CD8-positive, alpha-beta memory T cell (primary cell): Measurements from ENCODE around the gene IFT88. TPM values are rescaled to one million over a fixed set of nuclear protein-coding genes. Genes with fewer than 3 reads are reported as not detected.
A peak's percentile ranks its signal among the peaks of the same experiment; 100 is the strongest.

Experiments used
- CTCF ChIA-PET: fragments of 350-600 bp; sonication (Branson Sonifier 250); formaldehyde crosslinking; loops from one replicate; lab custom pipeline; 2021; ENCODE audit warnings: antibody characterized with exemption; lab: Charles Lee
- POLR2A ChIA-PET: fragments of 350-600 bp; sonication (Branson Sonifier 250); formaldehyde crosslinking; loops from one replicate; lab custom pipeline; 2021; ENCODE audit warnings: antibody characterized with exemption; lab: Charles Lee
- DNase-seq, 5 donors: peaks; one replicate each; pipeline versions ENCODE4 v3.0.0 to v3.0.0-alpha.2; 2020 to 2022; ENCODE audit warnings: mixed read lengths in 1 of 5
- H3K27ac ChIP-seq: one replicate; pipeline ENCODE4 v1.7.0; 2013; ENCODE audit warnings: low read depth, mild to moderate bottlenecking, low read length, moderate library complexity
- H3K27me3 ChIP-seq: 2 replicates; pipeline ENCODE4 v1.7.0; 2013; ENCODE audit warnings: low read length, mild to moderate bottlenecking; ENCODE audit not compliant: insufficient read depth, poor library complexity, severe bottlenecking
- H3K36me3 ChIP-seq: 2 replicates; pipeline ENCODE4 v1.7.0; 2013; ENCODE audit warnings: mild to moderate bottlenecking, low read length, moderate library complexity; ENCODE audit not compliant: insufficient read depth
- H3K4me1 ChIP-seq: 2 replicates; pipeline ENCODE4 v1.7.0; 2013; ENCODE audit warnings: mild to moderate bottlenecking, low read length, moderate library complexity; ENCODE audit not compliant: insufficient read depth
- H3K4me3 ChIP-seq: 2 replicates; pipeline ENCODE4 v1.7.0; 2013; ENCODE audit warnings: mild to moderate bottlenecking, low read length
- H3K9me3 ChIP-seq: 2 replicates; pipeline ENCODE4 v1.7.0; 2013; ENCODE audit warnings: mild to moderate bottlenecking, low read length
- H3K27ac Mint-ChIP-seq, 8 donors: one replicate each; pipeline ENCODE4 v1.8.0; 2020 to 2021; ENCODE audit warnings: mixed read lengths in 8 of 8, mild to moderate bottlenecking in 6 of 8, inconsistent platforms in 3 of 8, moderate library complexity in 3 of 8
- H3K27me3 Mint-ChIP-seq, 2 donors: one replicate each; pipeline ENCODE4 v1.8.0; 2020 to 2021; ENCODE audit warnings: mixed read lengths in 2 of 2, mild to moderate bottlenecking in 1 of 2, moderate library complexity in 1 of 2
- H3K36me3 Mint-ChIP-seq, 3 donors: one replicate each; pipeline ENCODE4 v1.8.0; 2020 to 2021; ENCODE audit warnings: mixed read lengths in 3 of 3, inconsistent platforms in 1 of 3, mild to moderate bottlenecking in 1 of 3
- H3K4me1 Mint-ChIP-seq, 3 donors: one replicate each; pipeline ENCODE4 v1.8.0; 2020 to 2021; ENCODE audit warnings: mixed read lengths in 3 of 3, inconsistent platforms in 1 of 3, mild to moderate bottlenecking in 1 of 3
- H3K4me3 Mint-ChIP-seq, 7 donors: one replicate each; pipeline ENCODE4 v1.8.0; 2020 to 2021; ENCODE audit warnings: mixed read lengths in 7 of 7, mild to moderate bottlenecking in 6 of 7, moderate library complexity in 4 of 7, inconsistent platforms in 2 of 7
- H3K9me3 Mint-ChIP-seq, 5 donors: one replicate each; pipeline ENCODE4 v1.8.0; 2020 to 2022; ENCODE audit warnings: mixed read lengths in 5 of 5, mild to moderate bottlenecking in 3 of 5, moderate library complexity in 2 of 5, inconsistent platforms in 1 of 5
- polyA plus RNA-seq: library from polyadenylated mRNA; unstranded; fragments of 300-500 nt; fragmentation: Illumina TruSeq; gene quantifications from one replicate; pipeline ENCODE4 v1.2.3, GENCODE V29; 2021
- total RNA-seq, 2 experiments: library from RNA; stranded (reverse); gene quantifications; one replicate each; pipeline ENCODE4 v1.2.3, GENCODE V29; 2021

The IFT88 gene
- total and polyA plus RNA-seq, 3 experiments from 2014 or later: 4.2 to 7.2 (median 4.9) TPM

DNA sequence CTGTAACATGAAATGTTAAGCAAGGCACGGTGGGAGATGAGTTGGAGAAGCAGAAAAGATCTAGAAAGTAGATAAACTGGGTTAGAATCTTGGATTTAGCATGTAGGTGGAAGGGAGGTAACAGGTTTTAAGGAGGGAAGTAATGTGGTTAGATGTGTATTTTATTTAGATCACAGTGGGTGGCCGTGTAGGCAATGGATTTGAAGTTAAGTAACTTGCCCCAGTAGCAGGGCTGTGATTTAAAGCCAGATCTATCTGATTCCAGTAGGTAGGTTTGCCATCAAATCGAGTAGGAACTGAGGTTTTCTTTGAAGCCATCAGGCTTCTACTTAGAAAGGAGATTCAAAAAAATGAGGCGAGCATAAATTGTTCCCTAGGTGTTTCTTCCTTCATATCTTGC is 86.0 kb downstream of the IFT88 start:
- POLR2A ChIA-PET: no interaction called here
- H3K36me3 Mint-ChIP-seq: peaks cover 4 to 8% (median 6%) of the 10 kb centered on the region in 3 donors

DNA sequence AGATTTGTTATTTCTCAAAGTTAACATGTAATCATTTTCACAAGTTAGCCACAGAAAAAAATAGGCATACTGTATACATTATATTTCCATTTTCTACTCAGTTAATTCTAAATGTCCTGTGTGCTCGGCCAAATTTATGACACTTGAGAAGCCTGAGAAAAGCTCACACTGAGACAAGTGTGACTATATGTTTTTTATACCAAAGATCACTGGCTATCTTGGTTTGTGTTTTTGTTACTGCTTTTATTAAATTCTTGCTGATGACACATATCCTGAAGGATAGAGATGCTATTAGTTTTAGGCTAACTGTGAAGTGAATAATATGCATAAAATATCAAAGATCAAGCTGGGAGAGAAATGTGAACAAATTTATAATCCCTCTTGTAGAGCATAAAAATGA is 87.2 kb downstream of the IFT88 start:
- H3K4me3 Mint-ChIP-seq: no peak overlapping the region
- ChIA-PET CTCF (no interaction called here), POLR2A (interaction anchor here (0.6 kb wide), 1 partner anchor 20 kb away, joined by 3 read pairs; no protein-coding TSS in a partner anchor)
- H3K4me3 ChIP-seq: no peak overlapping the region
- H3K9me3 Mint-ChIP-seq: no peaks in the 10 kb centered on the region
- H3K27me3 Mint-ChIP-seq: no peaks in the 10 kb centered on the region
- H3K36me3 Mint-ChIP-seq: peaks cover 4 to 15% (median 6%) of the 10 kb centered on the region in 3 donors
- H3K36me3 ChIP-seq: no peaks in the 10 kb centered on the region
- no peak overlapping the region for H3K27ac Mint-ChIP-seq
- H3K27ac ChIP-seq: no peak overlapping the region
- no peaks in the 10 kb centered on the region for H3K4me1 ChIP-seq
- no peaks in the 10 kb centered on the region for H3K27me3 ChIP-seq
- DNase-seq: no peak
- no peaks in the 10 kb centered on the region for H3K4me1 Mint-ChIP-seq
- H3K9me3 ChIP-seq: no peaks in the 10 kb centered on the region

More for the DNA sequence above, 86.0 kb downstream of the IFT88 start:
- H3K4me1 ChIP-seq: no peaks in the 10 kb centered on the region
- H3K36me3 ChIP-seq: no peaks in the 10 kb centered on the region
- Mint-ChIP-seq H3K9me3 (no peaks in the 10 kb centered on the region), H3K27me3 (no peaks in the 10 kb centered on the region), H3K4me3 (peak overlapping the region in 1 of 7 donors; percentile 32), H3K4me1 (no peaks in the 10 kb centered on the region), H3K27ac (peak overlapping the region in 1 of 8 donors; percentile 42)
- H3K27ac ChIP-seq: no peak overlapping the region
- H3K27me3 ChIP-seq: no peaks in the 10 kb centered on the region
- no peak for DNase-seq
- CTCF ChIA-PET: no interaction called here
- H3K9me3 ChIP-seq: no peaks in the 10 kb centered on the region
- H3K4me3 ChIP-seq: no peak overlapping the region

DNA sequence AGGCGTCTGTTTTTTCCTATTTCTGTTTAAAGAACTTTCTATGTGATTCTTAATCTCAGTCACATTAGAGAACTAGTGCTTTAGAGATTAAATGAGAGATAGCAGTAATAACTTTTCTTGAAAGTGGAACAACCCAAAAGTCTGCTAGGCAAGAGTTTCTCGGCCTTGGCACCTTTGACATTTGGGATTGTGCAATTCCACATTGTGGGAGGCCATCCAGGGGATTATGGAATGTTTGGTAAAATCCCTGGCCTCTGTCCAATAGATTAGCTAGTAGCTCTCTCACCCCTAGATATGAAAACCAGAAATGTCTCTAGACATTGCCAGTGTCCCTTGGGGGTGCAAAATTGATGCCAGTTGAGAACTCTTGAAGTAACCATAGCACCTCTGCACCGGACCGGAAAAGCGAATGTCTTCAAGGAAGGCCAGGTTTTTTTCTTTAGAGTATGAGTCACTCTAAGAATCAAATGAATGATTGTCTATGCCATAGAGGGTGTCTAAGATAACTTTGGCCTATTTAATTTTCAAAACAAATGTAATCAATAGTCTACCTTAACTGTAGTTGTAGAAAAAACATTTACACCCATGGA is 91.6 kb downstream of the IFT88 start:
- no peaks in the 10 kb centered on the region for H3K27me3 ChIP-seq
- no peak overlapping the region for H3K4me3 ChIP-seq
- ChIA-PET POLR2A (no interaction called here), CTCF (no interaction called here)
- H3K9me3 ChIP-seq: no peaks in the 10 kb centered on the region
- Mint-ChIP-seq H3K27me3 (no peaks in the 10 kb centered on the region), H3K4me3 (no peak overlapping the region), H3K27ac (no peak overlapping the region), H3K4me1 (no peaks in the 10 kb centered on the region), H3K9me3 (no peaks in the 10 kb centered on the region), H3K36me3 (peaks cover 9 to 27% (median 16%) of the 10 kb centered on the region in 3 donors)
- no peak overlapping the region for H3K27ac ChIP-seq
- DNase-seq: no peak
- no peaks in the 10 kb centered on the region for H3K36me3 ChIP-seq
- no peaks in the 10 kb centered on the region for H3K4me1 ChIP-seq

DNA sequence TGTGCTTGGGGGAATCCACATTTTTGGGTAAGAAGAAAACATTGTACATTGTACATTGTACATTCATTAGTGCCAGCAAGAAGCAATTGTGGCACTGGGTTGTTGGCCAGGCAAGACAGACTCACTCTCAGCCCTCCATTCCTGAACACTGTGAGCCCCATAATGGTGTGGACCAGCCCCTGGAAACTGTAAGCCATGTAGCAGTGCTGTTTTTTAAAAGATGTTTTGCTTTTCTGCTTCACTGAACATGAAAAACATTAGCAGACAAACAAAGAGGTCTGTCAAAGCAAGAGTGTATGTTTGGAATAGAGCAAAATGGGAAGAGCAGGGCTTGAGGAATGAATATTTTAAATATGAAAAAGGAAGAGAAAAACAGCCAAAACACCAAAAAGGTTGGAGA is 97.4 kb downstream of the IFT88 start:
- POLR2A ChIA-PET: no interaction called here
- peak overlapping the region in 1 of 8 donors; percentile 40 for H3K27ac Mint-ChIP-seq
- no peak overlapping the region for H3K4me3 ChIP-seq
- H3K27me3 ChIP-seq: no peaks in the 10 kb centered on the region
- DNase-seq: no peak
- CTCF ChIA-PET: no interaction called here
- H3K4me3 Mint-ChIP-seq: no peak overlapping the region
- H3K36me3 Mint-ChIP-seq: peaks cover 8 to 23% (median 12%) of the 10 kb centered on the region in 3 donors
- no peaks in the 10 kb centered on the region for H3K27me3 Mint-ChIP-seq
- no peaks in the 10 kb centered on the region for H3K4me1 Mint-ChIP-seq
- peaks cover 13% of the 10 kb centered on the region for H3K4me1 ChIP-seq
- no peak overlapping the region for H3K27ac ChIP-seq
- no peaks in the 10 kb centered on the region for H3K36me3 ChIP-seq
- H3K9me3 Mint-ChIP-seq: no peaks in the 10 kb centered on the region
- no peaks in the 10 kb centered on the region for H3K9me3 ChIP-seq

- DNase-seq: no peak
- Histone ChIP-seq H3K27me3 (no peaks in the 10 kb centered on the region), H3K36me3 (no peaks in the 10 kb centered on the region), H3K4me1 (peaks cover 13% of the 10 kb centered on the region), H3K9me3 (no peaks in the 10 kb centered on the region), H3K27ac (no peak overlapping the region), H3K4me3 (no peak overlapping the region)
- H3K27ac Mint-ChIP-seq: no peak overlapping the region
- H3K36me3 Mint-ChIP-seq: peaks cover 3 to 21% (median 9%) of the 10 kb centered on the region in 3 donors
- CTCF ChIA-PET: interaction anchor here (1.3 kb wide), 1 partner anchor 11 kb away, joined by 3 read pairs; no protein-coding TSS in a partner anchor
- no peak overlapping the region for H3K4me3 Mint-ChIP-seq
- H3K4me1 Mint-ChIP-seq: peaks cover 0 to 2% (median 0%) of the 10 kb centered on the region in 3 donors
- no peaks in the 10 kb centered on the region for H3K27me3 Mint-ChIP-seq
- no peaks in the 10 kb centered on the region for H3K9me3 Mint-ChIP-seq
- POLR2A ChIA-PET: no interaction called here
Measured at GRCh38 chr13:20666948-20667347, 100.0 kb downstream of the IFT88 start.

GRCh38 chr13:20667857-20668437 is 101.0 kb downstream of the IFT88 start:
- Mint-ChIP-seq H3K27me3 (no peaks in the 10 kb centered on the region), H3K27ac (no peak overlapping the region), H3K9me3 (no peaks in the 10 kb centered on the region), H3K36me3 (peaks cover 3 to 27% (median 8%) of the 10 kb centered on the region in 3 donors), H3K4me3 (no peak overlapping the region), H3K4me1 (peaks cover 0 to 2% (median 0%) of the 10 kb centered on the region in 3 donors)
- Histone ChIP-seq H3K36me3 (no peaks in the 10 kb centered on the region), H3K4me3 (no peak overlapping the region), H3K27me3 (no peaks in the 10 kb centered on the region), H3K9me3 (no peaks in the 10 kb centered on the region), H3K4me1 (peaks cover 13% of the 10 kb centered on the region), H3K27ac (no peak overlapping the region)
- DNase-seq: no peak
- POLR2A ChIA-PET: no interaction called here
- CTCF ChIA-PET: interaction anchor here (1.3 kb wide), 1 partner anchor 10 kb away, joined by 3 read pairs; no protein-coding TSS in a partner anchor

DNA sequence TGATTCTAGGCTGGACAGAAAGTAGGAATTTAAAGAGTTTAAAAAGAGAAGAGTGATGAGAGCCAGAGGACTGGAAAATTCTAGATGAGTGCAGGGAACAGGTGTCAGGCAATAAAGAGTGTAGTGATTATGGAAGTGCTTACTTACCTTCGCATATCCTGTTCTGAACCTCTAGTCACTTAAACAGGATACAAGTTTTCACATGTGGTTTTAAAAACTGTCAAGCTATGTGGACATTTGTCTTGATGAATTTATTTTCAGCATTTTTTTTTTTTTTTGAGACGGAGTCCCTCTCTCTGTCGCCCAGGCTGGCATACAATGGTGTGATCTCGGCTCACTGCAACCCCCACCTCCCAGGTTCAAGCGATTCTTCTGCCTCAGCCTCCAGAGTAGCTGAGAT is 102.2 kb downstream of the IFT88 start:
- H3K27me3 ChIP-seq: no peaks in the 10 kb centered on the region
- peaks cover 14 to 33% (median 15%) of the 10 kb centered on the region in 3 donors for H3K36me3 Mint-ChIP-seq
- H3K27ac Mint-ChIP-seq: no peak overlapping the region
- H3K4me3 Mint-ChIP-seq: no peak overlapping the region
- ChIA-PET CTCF (no interaction called here), POLR2A (no interaction called here)
- no peaks in the 10 kb centered on the region for H3K9me3 Mint-ChIP-seq
- H3K4me3 ChIP-seq: no peak overlapping the region
- H3K27me3 Mint-ChIP-seq: no peaks in the 10 kb centered on the region
- no peak overlapping the region for H3K27ac ChIP-seq
- H3K4me1 ChIP-seq: peaks cover 13% of the 10 kb centered on the region
- peaks cover 0 to 2% (median 0%) of the 10 kb centered on the region in 3 donors for H3K4me1 Mint-ChIP-seq
- no peaks in the 10 kb centered on the region for H3K9me3 ChIP-seq
- DNase-seq: peak in 1 of 5 donors; percentile 41
- no peaks in the 10 kb centered on the region for H3K36me3 ChIP-seq

- POLR2A ChIA-PET: no interaction called here
Measured at GRCh38 chr13:20671789-20672188, 104.8 kb downstream of the IFT88 start.

More at GRCh38 chr13:20671789-20672188, 104.8 kb downstream of the IFT88 start:
- no peak overlapping the region for H3K27ac Mint-ChIP-seq
- no peaks in the 10 kb centered on the region for H3K27me3 ChIP-seq
- DNase-seq: no peak
- peaks cover 12 to 36% (median 15%) of the 10 kb centered on the region in 3 donors for H3K36me3 Mint-ChIP-seq
- no peaks in the 10 kb centered on the region for H3K36me3 ChIP-seq
- H3K27ac ChIP-seq: no peak overlapping the region
- no peak overlapping the region for H3K4me3 ChIP-seq
- no peak overlapping the region for H3K4me3 Mint-ChIP-seq
- CTCF ChIA-PET: no interaction called here
- peaks cover 13% of the 10 kb centered on the region for H3K4me1 ChIP-seq
- H3K9me3 ChIP-seq: no peaks in the 10 kb centered on the region
- no peaks in the 10 kb centered on the region for H3K27me3 Mint-ChIP-seq
- H3K4me1 Mint-ChIP-seq: peaks cover 0 to 2% (median 0%) of the 10 kb centered on the region in 3 donors
- no peaks in the 10 kb centered on the region for H3K9me3 Mint-ChIP-seq
